MV-4-11 (cell line): Measurements from ENCODE around the gene CHN2.

Experiments used
- DNase-seq: peaks from one replicate; lab custom pipeline; 2025; lab: John Stamatoyannopoulos, UW

Gene CHN2

GRCh38 chr7:29426587-29426986, 232.0 kb downstream of the CHN2 start:
- no peak for DNase-seq

- no peak for DNase-seq
Observed at GRCh38 chr7:29429401-29429800, 234.8 kb downstream of the CHN2 start.

GRCh38 chr7:29430279-29430949, 235.8 kb downstream of the CHN2 start:
- DNase-seq: no peak

- no peak for DNase-seq
Observed at GRCh38 chr7:29431686-29432085, 237.1 kb downstream of the CHN2 start.

GRCh38 chr7:29432721-29433120, 238.1 kb downstream of the CHN2 start:
- no peak for DNase-seq

- DNase-seq: no peak
Observed at GRCh38 chr7:29434380-29434768, 239.8 kb downstream of the CHN2 start.

GRCh38 chr7:29435167-29435566, 240.6 kb downstream of the CHN2 start:
- DNase-seq: no peak

- no peak for DNase-seq
Observed at GRCh38 chr7:29435902-29436301, 241.3 kb downstream of the CHN2 start.

- no peak for DNase-seq
Observed at GRCh38 chr7:29442146-29442545, 247.6 kb downstream of the CHN2 start.

GRCh38 chr7:29443552-29443951, 249.0 kb downstream of the CHN2 start:
- no peak for DNase-seq

- DNase-seq: no peak
Observed at GRCh38 chr7:29444267-29444666, 249.7 kb downstream of the CHN2 start.

- DNase-seq: no peak
Observed at GRCh38 chr7:29445736-29446135, 251.2 kb downstream of the CHN2 start.

GRCh38 chr7:29447828-29448227, 253.3 kb downstream of the CHN2 start:
- DNase-seq: no peak

- no peak for DNase-seq
Observed at GRCh38 chr7:29449569-29450260, 255.1 kb downstream of the CHN2 start.

- DNase-seq: no peak
Observed at GRCh38 chr7:29453021-29453420, 258.4 kb downstream of the CHN2 start.

- no peak for DNase-seq
Observed at GRCh38 chr7:29454464-29454863, 259.9 kb downstream of the CHN2 start.

GRCh38 chr7:29454899-29455451, 260.4 kb downstream of the CHN2 start:
- no peak for DNase-seq

- DNase-seq: no peak
Observed at GRCh38 chr7:29457141-29457561, 262.6 kb downstream of the CHN2 start.

- DNase-seq: no peak
Observed at GRCh38 chr7:29457565-29458011, 263.0 kb downstream of the CHN2 start.

- no peak for DNase-seq
Observed at GRCh38 chr7:29458933-29459332, 264.4 kb downstream of the CHN2 start.

GRCh38 chr7:29459589-29459988, 265.0 kb downstream of the CHN2 start:
- DNase-seq: no peak

GRCh38 chr7:29461996-29462395, 267.4 kb downstream of the CHN2 start:
- DNase-seq: no peak

- no peak for DNase-seq
Observed at GRCh38 chr7:29463504-29464158, 269.1 kb downstream of the CHN2 start.
